Astrocyte of the cerebellum (primary cell): ENCODE measurements around the gene PPP2R5C.

Experiments
- DNase-seq: peaks from one replicate; pipeline ENCODE4 v3.0.0-alpha.2; 2011; ENCODE audit warnings: low read depth
- H3K4me3 ChIP-seq: 2 replicates; pipeline ENCODE4 v1.5.1; 2011; ENCODE audit warnings: mild to moderate bottlenecking, low read depth, low read length, moderate library complexity
- in situ Hi-C: cut with HindIII; loops from 2 replicates; pipeline ENCODE4 v1.10.0; 2017; ENCODE audit warnings: low sequenced_read_pairs
- TF ChIP-seq, protein P1 (sequence below): IDR thresholded peaks from 2 replicates; pipeline ENCODE4 v1.5.1; 2012; ENCODE audit warnings: low read length, low read depth, moderate library complexity, mild to moderate bottlenecking; ENCODE audit errors: missing control alignments

The PPP2R5C gene

DNA sequence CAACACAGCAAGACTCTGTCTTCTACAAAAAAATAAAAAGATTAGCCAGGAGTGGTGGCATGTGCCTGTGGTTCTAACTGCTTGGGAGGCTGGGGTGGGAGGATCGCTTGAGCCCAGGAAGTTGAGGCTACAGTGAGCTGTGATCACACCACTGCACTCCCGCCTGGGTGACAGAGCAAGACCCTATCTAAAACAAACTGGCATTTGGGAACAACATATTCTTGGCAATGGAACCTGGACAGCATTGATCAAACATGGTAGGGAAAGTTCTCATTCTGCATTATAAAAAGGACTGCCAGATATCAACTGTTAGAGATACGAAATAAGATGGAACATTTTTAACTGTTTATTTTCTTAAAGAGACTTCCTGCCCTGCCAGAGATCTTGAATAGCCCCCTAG is 81.5 kb downstream of the PPP2R5C start:
- TF ChIP-seq, protein P1, sequence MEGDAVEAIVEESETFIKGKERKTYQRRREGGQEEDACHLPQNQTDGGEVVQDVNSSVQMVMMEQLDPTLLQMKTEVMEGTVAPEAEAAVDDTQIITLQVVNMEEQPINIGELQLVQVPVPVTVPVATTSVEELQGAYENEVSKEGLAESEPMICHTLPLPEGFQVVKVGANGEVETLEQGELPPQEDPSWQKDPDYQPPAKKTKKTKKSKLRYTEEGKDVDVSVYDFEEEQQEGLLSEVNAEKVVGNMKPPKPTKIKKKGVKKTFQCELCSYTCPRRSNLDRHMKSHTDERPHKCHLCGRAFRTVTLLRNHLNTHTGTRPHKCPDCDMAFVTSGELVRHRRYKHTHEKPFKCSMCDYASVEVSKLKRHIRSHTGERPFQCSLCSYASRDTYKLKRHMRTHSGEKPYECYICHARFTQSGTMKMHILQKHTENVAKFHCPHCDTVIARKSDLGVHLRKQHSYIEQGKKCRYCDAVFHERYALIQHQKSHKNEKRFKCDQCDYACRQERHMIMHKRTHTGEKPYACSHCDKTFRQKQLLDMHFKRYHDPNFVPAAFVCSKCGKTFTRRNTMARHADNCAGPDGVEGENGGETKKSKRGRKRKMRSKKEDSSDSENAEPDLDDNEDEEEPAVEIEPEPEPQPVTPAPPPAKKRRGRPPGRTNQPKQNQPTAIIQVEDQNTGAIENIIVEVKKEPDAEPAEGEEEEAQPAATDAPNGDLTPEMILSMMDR = no peak
- DNase-seq = no peak
- in situ Hi-C loops = no loop called here
- H3K4me3 ChIP-seq = no peak overlapping the region

- in situ Hi-C loops = no loop called here
- no peak for DNase-seq
- TF ChIP-seq, protein P1 = peak; percentile 37
- H3K4me3 ChIP-seq = no peak overlapping the region
These were observed 82.2 kb downstream of the PPP2R5C start for GRCh38 chr14:101843665-101844064.

DNA sequence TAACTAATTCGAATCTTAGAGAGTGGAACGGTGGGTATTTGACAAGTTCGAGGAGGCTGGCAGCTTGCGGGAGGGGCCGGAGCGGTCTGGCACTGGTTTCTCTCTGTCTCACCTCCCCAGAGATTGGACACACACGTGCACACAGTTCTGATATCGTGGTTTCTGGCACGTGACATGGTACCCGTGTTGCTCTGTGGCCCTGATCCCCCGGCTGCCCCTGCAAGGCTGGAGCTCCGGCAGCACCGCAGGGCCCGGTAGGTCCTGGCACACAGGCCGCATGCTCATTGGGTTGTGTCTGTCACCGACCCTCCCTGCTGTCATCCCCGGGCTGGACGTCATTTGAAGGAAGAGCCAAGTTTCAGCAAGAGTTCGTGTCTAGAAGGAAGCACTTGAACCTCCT is 82.7 kb downstream of the PPP2R5C start:
- TF ChIP-seq, protein P1 = no peak
- in situ Hi-C loops = no loop called here
- DNase-seq = no peak
- no peak overlapping the region for H3K4me3 ChIP-seq

DNA sequence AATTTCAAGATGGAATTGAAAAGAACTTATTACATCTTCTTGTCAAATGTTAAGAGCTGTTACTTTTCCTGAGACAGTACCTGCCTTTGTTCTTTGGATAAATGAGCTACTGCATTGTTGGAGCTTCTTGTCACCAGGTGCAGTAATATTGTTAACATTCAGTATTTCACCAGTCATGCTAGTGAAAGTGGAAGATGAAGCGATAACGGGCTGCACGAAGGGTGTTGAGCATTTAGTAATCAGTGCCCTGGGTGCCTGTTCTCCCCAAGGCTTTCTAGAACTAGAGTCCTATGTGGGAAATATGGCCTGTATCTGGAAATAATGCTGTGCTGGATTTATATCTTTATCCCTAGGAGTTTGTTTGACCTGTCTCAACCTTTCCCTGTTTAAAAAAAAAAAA is 83.2 kb downstream of the PPP2R5C start:
- no peak for DNase-seq
- no peak overlapping the region for H3K4me3 ChIP-seq
- in situ Hi-C loops = loop anchor here (5.0 kb wide), 1 partner anchor 68 kb away; no protein-coding TSS in a partner anchor
- TF ChIP-seq, protein P1 = no peak

- no peak overlapping the region for H3K4me3 ChIP-seq
- TF ChIP-seq, protein P1 = no peak
- no peak for DNase-seq
- in situ Hi-C loops = loop anchor here (5.0 kb wide), 1 partner anchor 67 kb away; no protein-coding TSS in a partner anchor
These were observed 84.0 kb downstream of the PPP2R5C start for GRCh38 chr14:101845496-101845895.

DNA sequence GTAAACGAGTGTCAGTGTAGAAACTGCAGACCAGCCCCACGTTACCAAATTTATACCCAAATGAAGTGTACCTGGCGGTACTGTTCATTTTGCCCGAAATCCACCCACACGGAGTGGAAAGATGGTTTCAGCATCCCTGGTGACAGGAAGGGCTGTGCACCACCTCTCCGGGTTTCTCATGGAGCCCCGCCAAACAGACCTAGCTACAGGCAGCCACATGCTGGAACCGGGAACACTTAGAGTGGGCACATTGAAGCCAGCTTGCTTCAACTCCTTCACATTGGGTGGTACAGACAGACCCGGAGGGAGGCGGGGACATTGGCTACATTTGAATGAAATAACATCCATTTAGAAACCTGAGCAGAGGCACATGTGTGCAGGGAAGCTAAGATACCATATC is 84.4 kb downstream of the PPP2R5C start:
- in situ Hi-C loops = loop anchor here (5.0 kb wide), 1 partner anchor 66 kb away; no protein-coding TSS in a partner anchor
- TF ChIP-seq, protein P1 = no peak
- H3K4me3 ChIP-seq = no peak overlapping the region
- DNase-seq = no peak
